GM21619 (cell line): Measurements from ENCODE around the gene CHI3L1.

Experiments used
- ATAC-seq: cut with Tn5 transposase; IDR thresholded peaks from one replicate; pipeline ENCODE4 v1.9.1; 2021; ENCODE audit not compliant: unreplicated experiment

CHI3L1 gene

DNA sequence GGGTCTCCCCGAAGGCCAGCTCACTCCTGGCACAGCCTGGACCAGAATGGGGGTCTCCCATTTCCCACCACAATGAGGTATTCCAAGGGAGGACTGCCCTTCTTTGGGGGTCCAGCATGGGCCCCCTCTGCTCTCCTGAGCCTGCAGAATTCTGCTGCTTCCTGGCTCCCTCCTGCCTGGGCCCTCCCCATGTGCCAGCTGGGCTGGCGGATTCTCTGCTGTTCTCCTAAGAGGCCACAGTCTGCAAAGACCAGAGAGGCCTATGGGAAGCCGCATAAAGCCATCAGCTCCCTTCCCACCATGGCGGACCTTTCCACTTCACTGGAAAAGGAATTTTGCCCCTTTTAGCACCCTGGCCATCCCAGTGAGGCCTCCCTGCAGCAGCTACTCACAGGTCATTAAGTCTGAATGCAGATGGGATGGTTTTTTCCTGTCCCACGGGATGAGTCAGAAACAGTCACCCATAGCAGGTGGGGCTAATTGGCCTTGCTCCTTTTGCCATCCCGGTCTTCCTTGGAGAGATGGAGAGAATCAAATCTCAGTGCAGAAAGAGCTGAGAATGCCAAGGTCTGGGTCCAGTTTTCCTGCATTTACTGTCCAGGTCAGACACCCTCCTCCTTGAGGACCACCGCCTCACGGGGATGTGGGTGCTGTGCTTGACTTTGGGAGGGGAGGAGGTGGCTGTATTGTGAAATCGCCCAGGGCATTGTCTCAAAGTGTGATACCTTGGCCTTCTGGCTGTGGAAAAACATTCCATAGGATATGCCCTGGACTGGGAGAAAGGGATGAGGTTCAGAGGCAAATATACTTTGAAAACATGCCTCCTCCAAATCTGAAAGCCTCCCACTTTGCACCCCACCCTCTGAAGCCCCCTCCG, 34.1 kb downstream of the CHI3L1 start:
- no peak for ATAC-seq

DNA sequence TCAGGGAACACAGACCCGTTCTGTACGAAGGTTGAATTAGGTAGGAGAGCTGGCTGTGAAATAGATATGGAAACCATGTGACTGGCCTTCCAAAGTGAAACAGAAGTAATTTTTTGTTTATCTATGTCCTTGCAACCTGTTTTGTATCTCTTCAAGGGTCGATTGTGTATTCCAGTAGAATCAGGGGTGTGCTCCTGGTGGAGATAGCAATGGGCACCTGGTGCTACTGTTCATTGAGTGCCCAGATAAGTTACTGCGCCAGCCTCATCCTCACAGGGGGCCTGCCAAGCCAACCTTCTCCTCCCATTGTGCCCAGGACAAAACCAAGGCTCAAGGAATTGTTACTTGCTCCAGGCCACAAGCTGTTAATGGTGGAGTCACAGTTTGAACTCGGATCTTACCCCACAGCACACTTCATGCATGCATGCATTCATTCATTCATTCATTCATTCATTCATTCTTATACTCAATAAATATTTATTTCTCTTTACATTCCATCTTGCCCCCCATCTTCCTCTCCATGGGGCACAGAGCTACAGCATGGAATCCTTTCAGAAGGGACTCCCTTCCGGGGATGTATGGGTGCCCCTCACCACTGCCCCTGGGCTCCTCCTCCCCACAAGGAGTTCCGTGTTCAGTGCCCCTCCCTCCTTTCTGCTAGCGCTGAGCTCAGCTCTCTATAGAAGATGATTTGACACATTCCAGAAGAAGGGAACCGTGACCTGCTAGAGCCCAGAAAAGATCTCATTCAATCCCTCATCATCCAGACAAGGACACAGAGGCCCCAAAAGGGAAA, 34.9 kb downstream of the CHI3L1 start:
- no peak for ATAC-seq

DNA sequence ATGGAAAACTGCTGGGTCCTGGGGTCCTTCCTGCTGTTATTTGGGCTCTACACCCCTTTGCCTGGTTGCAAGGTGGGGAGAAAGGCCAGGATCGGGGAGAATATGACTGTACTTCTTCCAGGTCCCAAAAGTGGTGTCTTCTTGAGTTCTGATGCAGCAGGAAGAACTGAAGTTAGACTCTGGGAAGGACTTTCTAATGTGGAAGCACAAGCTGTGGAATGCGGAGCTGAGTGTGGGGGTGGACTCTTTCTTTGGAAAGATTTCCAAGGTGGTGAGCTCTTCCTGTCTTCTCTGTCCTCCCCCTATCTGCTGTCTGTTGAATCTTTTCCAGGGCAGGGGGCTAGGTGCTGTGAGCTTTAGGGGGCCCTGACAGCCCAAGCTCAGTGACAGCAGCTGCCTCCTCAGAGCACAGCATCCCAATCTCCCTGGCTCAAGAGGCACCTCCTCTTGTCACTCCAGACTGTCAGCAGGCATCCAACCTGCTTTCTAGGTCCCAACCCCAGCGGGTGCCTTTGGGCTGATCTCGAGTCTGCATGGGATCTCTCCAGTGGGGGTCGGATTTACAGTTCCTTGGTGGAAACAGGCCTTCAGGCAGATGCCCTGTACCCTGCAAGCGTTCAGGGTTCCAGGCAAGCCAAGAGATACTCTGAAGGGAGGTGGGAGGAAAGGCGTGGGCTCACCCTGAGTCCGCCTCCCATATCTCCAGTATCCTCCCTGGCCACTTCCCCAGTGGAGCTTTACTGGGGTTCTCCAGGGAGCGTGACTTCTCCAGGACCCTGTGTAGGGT, 35.8 kb downstream of the CHI3L1 start:
- ATAC-seq = no peak

DNA sequence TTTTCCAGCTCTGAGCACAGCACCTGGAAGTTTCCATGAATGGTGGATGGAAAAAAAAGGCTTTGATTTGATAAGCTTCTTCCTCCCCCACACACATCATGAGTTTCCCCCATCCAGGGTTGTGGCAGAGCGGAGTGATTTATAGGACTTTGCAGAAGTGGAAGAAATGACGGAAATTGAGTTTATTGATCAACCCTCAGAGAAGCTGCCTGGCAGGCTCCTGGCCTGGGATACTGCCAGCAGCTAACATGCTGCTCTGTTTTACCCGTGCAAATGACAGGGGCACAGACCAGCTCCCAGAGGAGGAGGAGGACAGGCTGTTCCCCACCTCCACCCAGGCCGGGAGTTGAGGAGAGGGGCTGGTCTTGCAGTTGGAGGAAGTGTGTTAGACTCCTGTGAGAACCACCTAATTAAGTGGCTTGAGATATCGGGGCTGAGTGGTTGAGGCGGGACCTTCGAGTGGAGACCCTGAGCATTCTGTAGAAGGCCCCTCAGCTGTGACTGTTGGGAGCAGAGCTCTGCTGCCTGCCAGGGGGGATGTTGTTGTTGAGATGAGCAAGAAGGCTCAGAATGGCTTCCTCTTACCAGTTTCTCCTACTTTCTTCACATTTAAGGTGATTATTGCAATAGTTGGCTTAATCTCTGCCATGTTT, 37.2 kb downstream of the CHI3L1 start:
- ATAC-seq = no peak

DNA sequence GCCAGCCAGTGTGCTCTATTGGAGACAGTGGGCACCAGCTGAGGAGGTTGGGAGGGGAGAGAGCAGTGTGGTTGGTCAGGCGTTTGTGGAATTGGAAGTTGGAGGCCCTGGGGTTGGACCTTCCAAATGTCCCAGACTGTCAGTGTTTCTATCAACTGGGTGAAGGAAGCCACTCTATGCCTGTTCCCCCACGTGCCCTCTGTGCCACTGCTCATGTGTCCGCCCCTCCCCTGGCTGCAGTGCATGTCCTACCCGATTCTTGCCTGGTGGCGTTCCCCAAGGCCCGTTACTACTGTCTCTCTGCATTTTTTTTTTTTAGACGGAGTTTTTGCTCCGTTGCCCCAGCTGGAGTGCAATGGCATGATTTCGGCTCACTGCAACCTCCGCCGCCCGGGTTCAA, 37.9 kb downstream of the CHI3L1 start:
- ATAC-seq = no peak

DNA sequence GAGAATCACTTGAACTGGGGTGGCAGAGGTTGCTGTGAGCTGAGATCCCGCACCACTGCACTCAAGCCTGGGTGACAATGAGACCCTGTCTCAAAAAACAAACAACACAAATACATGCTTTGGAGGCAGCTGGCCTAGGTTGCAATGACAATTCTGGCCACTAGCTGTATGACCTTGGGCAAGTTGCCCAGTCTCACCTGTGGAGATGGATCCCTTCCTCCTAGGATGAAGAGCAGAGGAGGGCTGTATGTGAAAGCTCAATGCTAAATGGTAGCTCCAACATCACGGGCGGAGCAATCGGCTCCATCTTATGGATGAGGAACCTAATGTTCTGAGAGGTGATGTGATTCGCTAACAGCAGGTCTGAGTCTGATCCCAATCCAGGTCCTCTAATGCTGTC, 38.4 kb downstream of the CHI3L1 start:
- no peak for ATAC-seq

DNA sequence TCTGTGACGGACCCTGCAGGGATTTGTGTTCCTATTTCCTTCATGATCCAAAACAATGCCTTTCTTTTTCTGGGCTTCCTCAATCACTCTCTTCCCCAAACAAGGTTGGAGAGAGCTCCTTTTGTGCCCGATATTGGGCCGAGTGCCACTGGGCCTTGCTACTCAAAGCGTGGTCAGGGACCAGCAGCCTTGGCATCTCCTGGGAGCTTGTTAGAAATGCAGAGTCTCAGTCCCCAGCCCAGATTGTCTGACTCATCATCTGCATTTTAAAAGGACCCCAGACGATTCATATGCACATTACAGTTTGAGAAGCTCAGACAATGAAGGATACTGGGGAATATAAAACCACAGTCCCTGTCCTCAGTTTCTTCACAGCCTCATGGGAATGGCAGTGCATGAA, 39.1 kb downstream of the CHI3L1 start:
- no peak for ATAC-seq

DNA sequence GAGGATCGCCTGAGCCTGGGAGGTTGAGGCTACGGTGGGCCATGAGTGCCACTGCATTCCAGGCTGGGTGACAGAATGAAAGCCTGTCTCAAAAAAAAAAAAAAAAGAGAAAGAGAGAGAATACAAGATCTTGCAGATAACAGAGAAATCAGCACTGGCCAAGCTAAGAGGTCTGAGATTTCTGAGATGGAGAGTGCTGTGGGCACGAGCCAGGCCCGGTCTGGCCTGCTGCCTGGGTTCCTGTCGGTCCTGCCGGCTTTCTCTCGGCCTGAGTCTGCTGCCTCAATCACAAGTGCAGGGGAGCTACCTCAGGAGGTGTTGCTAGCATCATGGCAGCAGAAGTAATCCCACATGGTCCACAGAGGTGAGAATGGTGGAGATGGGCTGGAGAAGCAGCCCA, 40.0 kb downstream of the CHI3L1 start:
- no peak for ATAC-seq

DNA sequence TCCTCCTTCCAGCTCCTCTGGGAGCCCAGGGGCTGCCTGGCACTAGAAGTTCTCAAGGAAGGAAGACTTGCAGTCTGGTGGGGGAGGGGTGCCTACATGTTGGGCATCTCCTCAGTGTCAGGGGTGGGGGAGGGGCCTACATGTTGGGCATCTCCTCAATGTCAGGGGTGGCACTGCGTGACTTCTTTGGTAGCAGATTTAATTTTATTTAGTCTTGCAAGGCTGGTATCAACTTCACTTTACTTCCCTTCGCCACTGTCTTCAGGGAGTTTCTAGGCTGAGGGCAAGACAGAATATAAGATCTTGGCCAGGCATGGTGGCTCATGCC, 40.5 kb downstream of the CHI3L1 start:
- no peak for ATAC-seq

DNA sequence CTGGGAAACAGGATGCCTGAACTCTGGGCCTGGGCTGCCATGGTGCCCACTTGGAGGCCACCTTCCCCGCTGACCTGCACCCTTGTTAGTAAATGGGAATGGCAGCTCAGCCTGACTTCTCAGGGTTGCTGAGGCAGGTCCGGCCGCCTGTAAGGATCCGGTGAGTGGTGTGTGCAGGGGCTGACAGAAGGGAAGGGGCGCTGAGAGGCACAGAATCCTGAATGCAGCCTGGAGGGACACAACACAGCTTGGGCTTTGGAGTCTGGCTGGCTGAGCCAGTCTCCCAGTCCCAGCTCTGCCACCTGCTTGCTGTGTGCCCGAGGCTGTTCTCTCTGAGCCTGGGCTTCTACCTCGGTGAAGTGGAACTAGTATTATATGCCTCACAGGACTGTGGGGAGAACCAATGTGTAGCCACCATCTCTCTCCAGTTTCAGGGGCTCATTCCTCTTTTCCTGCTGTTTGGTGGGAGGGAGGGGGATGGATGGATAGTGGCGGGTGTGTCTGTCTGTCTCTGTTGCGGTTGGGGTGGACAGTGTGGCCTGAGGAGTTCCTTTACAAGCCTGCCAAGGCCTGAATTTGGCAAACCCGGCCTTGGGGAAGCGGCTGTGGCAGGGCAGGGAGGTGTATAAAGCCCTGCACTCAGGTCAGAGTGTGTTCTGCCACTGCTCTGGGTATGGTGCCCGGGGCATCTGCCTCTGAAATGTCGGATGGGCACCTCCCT, 41.0 kb downstream of the CHI3L1 start:
- no peak for ATAC-seq

DNA sequence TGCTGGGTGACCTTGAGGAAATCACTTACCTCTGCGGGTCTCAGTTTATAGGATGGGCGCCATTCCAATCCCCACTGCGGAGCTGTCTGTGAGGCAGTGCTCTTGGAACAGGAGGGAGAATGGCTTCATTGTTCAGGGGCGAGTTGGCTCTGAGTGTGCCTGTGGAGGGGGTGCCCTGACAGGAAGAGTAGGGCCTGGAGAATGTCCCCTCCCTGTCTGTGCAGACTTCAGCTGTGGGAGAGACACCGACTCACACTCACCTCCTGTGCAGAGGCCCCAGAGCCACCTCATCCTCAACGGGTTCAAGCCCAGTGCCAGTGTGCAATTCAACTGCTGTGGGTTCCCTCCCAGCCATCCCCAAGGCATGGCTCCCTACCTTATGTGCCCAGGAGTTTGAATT, 41.8 kb downstream of the CHI3L1 start:
- ATAC-seq = no peak

DNA sequence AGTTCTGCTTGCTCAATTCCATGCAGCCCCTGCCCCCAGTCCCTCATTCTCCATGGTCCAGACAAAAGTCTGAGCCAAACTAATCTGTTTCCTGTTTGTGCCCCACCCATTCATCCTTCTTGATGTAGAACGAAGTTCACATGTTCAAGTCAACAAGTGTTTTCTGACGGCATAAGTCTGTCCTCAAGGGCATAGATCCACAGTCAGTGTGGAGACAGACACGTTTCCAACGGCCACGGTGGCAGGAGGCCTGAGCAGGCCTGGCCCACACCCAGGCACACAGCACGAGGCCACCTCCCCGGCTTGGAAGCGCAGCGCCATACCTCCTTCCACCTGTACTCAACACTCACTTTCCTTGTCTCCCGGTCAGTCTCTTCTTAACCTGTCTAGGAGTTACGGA, 42.9 kb downstream of the CHI3L1 start:
- no peak for ATAC-seq

DNA sequence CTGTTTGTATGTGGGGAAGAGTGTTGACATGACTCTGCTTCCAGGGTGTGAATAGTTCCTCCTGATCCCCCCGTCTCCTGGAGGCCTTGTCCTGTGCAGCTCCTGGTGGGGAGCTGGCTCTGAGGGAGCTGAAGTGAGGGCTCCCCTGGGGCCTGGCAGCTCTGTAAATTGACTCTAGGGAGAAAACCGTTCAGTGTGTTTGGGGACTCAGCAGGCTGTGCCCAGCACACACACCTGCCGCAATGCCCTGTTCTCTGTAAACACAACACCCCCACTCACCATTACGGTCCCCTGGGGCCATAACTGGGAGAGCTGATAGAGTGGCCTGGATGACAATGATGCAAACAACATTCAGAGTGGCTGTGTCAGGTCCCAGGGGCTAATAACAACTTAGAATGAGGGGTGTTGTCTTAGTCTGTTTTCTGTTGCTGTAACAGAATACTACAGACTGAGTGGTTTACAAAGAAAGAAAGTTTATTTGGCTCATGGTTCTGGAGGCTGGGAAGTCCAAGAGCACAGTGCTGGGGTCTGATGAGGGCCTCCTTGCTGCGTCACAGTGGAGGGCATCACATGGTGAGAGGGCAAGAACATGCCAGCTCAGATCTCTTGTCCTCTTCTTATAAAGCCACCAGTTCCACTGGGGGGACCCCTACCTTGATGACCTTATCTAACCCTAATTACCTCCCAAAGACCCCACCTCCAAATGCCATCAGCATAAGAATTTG, 43.7 kb downstream of the CHI3L1 start:
- no peak for ATAC-seq

DNA sequence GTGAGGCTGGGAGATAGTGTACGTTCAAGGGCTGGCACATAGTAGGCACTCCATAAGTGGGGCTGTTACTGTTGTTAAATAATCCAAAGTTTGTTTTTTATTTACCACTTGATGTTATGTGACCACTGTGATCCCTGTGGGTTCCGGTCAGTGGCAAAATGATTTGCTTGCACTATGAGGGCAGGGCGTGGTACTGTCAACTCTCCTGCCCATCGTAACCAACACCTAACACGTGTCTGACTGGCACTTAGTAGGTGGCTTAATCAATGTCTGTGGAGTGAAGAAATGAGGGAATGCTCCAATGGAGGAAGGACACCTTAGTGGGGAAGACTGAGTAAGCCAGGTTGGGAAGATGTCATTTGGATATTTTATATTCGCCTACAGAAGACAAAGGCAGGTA, 44.4 kb downstream of the CHI3L1 start:
- no peak for ATAC-seq

DNA sequence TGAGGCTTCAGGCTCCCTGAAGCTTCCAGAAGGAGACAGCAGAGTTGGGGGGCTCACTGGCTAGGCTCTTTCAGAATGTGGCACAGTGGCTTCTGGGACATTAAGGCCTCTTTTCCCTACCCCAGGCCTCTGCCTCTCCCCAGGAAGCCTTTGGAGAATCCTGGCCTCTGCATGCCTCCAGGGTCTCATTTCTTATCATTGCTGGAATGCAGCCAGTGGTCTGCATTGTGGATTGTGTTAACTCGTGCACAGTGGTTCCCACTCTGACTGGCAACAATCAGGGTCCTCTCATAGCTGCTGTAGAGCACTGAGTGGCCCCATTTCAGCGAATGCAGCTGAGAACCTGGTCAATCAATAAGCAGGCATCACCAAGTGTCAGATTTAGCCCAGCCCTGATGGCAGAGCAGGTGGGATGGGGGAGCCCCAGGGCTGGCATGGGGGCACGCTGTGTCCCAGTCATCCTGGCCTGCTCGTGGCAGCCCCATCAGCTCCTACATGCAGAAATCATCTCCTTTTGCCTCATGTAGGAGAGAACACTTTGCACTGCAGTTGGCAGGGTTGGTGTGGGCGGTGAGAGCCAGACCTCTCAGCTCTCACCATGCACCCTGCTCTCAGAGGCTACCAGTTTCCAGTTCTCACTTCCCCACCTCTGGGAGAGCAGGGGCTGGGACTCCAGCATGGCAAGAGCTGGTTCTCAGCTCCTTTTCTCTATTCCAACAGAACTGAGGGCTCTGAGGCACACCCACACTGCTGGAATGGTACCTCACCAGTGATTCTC, 45.6 kb downstream of the CHI3L1 start:
- no peak for ATAC-seq

DNA sequence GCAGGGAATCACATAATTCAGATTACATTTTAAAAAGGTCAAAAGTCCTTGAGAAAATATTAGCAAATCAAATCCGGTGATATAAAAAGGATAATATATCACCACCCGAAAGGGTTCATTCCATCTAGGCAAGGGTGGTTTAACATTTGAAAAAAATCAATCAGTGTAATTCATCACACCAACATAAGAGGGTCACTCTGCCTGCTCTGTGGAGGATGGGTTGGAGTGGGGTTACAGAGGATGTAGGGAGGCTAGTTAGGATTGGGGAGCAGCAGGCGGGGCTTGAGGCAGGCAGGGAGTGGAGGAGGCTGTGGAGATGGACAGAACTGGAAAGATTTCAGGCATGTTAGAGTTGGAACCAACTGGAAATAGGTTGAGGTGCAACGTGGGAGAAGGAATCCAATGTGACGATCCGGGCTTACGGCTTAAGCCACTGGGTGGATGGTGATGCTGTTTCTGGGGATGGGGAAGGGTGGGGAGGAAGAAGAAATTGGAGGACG, 46.5 kb downstream of the CHI3L1 start:
- ATAC-seq = no peak

DNA sequence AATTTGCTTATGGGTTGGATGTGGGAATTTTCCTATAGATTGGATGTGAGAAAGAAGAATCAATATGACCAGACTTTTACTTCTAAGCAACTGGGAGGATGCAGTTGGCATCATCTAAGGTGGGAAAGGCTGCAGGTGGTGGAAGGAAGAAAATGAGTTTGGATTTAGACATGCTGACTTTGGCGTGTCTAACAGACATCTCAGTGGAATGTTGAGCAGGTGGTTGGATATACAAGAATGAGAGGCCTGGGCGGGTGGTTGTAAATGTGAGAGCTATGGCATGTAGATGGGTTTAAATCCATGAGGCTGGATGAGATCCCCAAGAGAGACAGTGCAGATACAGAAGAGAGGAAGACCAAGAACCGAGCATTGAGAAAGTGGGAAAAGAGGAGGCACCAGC, 48.4 kb downstream of the CHI3L1 start:
- ATAC-seq = no peak

DNA sequence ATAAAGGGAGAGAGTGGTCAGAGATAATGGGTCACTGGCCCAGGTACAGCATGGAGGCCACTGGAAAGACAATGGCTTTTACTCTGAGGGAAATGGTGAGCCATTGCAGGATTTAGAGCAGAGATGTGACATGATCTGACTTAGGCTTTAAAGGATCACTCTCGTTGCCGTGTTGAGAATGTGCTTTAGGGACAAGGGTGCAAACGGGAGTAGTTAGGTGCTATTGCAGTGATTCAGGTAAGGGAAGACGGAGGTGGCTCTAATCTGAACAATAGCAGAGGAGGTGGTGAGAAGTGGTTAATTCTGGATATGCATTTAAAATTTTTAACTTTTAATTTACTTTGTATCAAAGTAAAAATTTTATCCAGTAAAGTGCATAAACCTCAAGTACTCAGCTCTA, 49.2 kb downstream of the CHI3L1 start:
- ATAC-seq = no peak
